OCI-LY1 (cell line): ENCODE measurements around the gene ADORA3.

ENCODE experiments used
- H2AFZ ChIP-seq: fragments of 200-600 bp; sonication (generic), shearing (Covaris generic); 2 replicates; pipeline ENCODE4 v1.6.0; 2014; ENCODE audit warnings: antibody characterized with exemption, mild to moderate bottlenecking, low read length
- H3F3A ChIP-seq: fragments of 200-600 bp; sonication (generic), shearing (Covaris generic); 2 replicates; pipeline ENCODE4 v1.6.0; 2014; ENCODE audit warnings: mild to moderate bottlenecking, antibody characterized with exemption, low read length, moderate library complexity; ENCODE audit not compliant: insufficient read depth
- H3K27ac ChIP-seq: fragments of 200-600 bp; sonication (generic); 2 replicates; pipeline ENCODE4 v1.5.1; 2014; ENCODE audit warnings: low read length, mixed run types, mild to moderate bottlenecking, low read depth; ENCODE audit not compliant: poor library complexity, severe bottlenecking
- H3K27me3 ChIP-seq: fragments of 200-600 bp; sonication (generic); 2 replicates; pipeline ENCODE4 v1.6.0; 2014; ENCODE audit warnings: antibody characterized with exemption, mild to moderate bottlenecking, low read length, moderate library complexity; ENCODE audit not compliant: insufficient read depth
- H3K36me3 ChIP-seq: fragments of 200-600 bp; sonication (generic); 2 replicates; pipeline ENCODE4 v1.6.1; 2014; ENCODE audit warnings: mild to moderate bottlenecking, antibody characterized with exemption, low read length, moderate library complexity, mixed read lengths; ENCODE audit not compliant: insufficient read depth
- H3K4me1 ChIP-seq: fragments of 200-600 bp; sonication (generic); 2 replicates; pipeline ENCODE4 v1.5.1; 2014; ENCODE audit warnings: mild to moderate bottlenecking, low read length, moderate library complexity; ENCODE audit not compliant: insufficient read depth, severe bottlenecking
- H3K4me2 ChIP-seq: fragments of 200-600 bp; sonication (generic), shearing (Covaris generic); 2 replicates; pipeline ENCODE4 v1.6.1; 2014; ENCODE audit warnings: low read length
- H3K4me3 ChIP-seq: fragments of 200-600 bp; sonication (generic); 2 replicates; pipeline ENCODE4 v1.5.1; 2014; ENCODE audit warnings: low read length, low read depth, mild to moderate bottlenecking, mixed read lengths; ENCODE audit not compliant: poor library complexity, severe bottlenecking
- H3K79me2 ChIP-seq: fragments of 200-600 bp; shearing (Covaris generic); 2 replicates; pipeline ENCODE4 v1.6.1; 2016; ENCODE audit warnings: mixed run types, low read length, mixed read lengths; ENCODE audit not compliant: insufficient read depth
- H3K9ac ChIP-seq: fragments of 200-600 bp; sonication (generic), shearing (Covaris generic); 2 replicates; pipeline ENCODE4 v1.6.1; 2014; ENCODE audit warnings: mild to moderate bottlenecking, low read length, mixed read lengths
- H3K9me2 ChIP-seq: fragments of 200-600 bp; sonication (generic), shearing (Covaris generic); 2 replicates; pipeline ENCODE4 v1.6.1; 2014; ENCODE audit warnings: low read depth, mild to moderate bottlenecking, low read length, mixed read lengths
- H3K9me3 ChIP-seq: fragments of 200-600 bp; shearing (Covaris generic); 2 replicates; pipeline ENCODE4 v1.6.1; 2014; ENCODE audit warnings: low read length, mixed read lengths
- H4K20me1 ChIP-seq: fragments of 200-600 bp; sonication (generic), shearing (Covaris generic); 2 replicates; pipeline ENCODE4 v1.6.0; 2016; ENCODE audit warnings: mild to moderate bottlenecking, low read length; ENCODE audit not compliant: insufficient read depth
- EZH2 ChIP-seq: fragments of 200-600 bp; sonication (generic), shearing (Covaris generic); IDR thresholded peaks from 2 replicates; pipeline ENCODE4 v1.8.0; 2017; ENCODE audit warnings: borderline replicate concordance, mixed run types, mild to moderate bottlenecking, antibody characterized with exemption, low read length, moderate library complexity, mixed read lengths
- TF ChIP-seq, protein P1 (sequence below): fragments of 200-600 bp; sonication (generic), shearing (Covaris generic); IDR thresholded peaks from 2 replicates; pipeline ENCODE4 v1.5.1; 2017; ENCODE audit warnings: mild to moderate bottlenecking, antibody characterized with exemption, low read length, moderate library complexity, mixed read lengths

ADORA3 gene

DNA sequence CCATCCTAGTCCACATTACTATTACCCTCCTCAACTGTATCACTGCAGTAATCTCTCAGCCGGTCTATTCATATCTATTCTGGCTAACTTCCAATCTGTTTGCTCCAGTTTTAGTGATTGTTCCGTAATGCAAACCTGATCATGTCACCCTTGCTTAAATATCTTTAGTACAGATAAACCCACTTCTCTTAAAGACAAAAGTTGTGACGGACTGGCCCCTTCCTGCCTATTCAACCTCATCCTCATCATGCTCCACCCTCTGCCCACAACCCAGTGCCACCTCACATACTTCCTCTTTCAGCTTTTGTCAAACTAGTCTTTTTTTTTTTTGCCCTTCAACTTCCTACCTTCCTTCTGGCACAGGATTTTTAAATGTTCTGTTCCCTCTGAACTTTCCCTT lies 32.4 kb downstream of the ADORA3 start:
- peak overlapping the region; percentile 59 for H3K4me2 ChIP-seq
- H3F3A ChIP-seq, result no peaks in the 10 kb centered on the region
- H3K9ac ChIP-seq, result peak overlapping the region; percentile 26; the same call in 1 of the 2 replicates
- peak overlapping the region; percentile 67 for H2AFZ ChIP-seq
- peaks cover 25% of the 10 kb centered on the region for H3K4me1 ChIP-seq
- no peaks in the 10 kb centered on the region for H4K20me1 ChIP-seq
- no peaks in the 10 kb centered on the region for H3K9me3 ChIP-seq
- H3K79me2 ChIP-seq, result no peaks in the 10 kb centered on the region
- H3K36me3 ChIP-seq, result peaks cover 26% of the 10 kb centered on the region
- peak overlapping the region; percentile 31 for H3K4me3 ChIP-seq
- no peaks in the 10 kb centered on the region for H3K9me2 ChIP-seq
- peak overlapping the region; percentile 72 for H3K27ac ChIP-seq
- TF ChIP-seq, protein P1, sequence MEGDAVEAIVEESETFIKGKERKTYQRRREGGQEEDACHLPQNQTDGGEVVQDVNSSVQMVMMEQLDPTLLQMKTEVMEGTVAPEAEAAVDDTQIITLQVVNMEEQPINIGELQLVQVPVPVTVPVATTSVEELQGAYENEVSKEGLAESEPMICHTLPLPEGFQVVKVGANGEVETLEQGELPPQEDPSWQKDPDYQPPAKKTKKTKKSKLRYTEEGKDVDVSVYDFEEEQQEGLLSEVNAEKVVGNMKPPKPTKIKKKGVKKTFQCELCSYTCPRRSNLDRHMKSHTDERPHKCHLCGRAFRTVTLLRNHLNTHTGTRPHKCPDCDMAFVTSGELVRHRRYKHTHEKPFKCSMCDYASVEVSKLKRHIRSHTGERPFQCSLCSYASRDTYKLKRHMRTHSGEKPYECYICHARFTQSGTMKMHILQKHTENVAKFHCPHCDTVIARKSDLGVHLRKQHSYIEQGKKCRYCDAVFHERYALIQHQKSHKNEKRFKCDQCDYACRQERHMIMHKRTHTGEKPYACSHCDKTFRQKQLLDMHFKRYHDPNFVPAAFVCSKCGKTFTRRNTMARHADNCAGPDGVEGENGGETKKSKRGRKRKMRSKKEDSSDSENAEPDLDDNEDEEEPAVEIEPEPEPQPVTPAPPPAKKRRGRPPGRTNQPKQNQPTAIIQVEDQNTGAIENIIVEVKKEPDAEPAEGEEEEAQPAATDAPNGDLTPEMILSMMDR, result no peak
- no peak for TF ChIP-seq EZH2
- no peaks in the 10 kb centered on the region for H3K27me3 ChIP-seq

DNA sequence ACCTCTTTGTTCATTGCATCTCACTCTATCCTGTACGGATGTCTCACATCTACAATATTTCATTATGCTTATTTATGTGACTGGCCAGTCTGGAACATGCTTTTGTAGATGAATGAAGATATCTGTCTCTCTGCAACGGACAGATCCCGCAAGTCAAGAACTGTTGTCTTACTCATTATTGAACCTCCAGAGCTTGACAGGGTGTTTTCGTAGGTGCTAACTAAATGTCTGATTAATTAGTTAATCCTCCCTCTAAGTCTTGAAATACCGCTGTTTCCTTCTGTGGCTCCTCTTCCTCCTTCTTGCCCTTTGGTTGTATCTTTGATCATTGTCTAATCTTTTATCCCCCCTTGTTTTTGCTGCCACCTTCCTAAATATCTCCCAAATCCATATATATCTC lies 32.8 kb downstream of the ADORA3 start:
- peak overlapping the region; percentile 67 for H2AFZ ChIP-seq
- peak overlapping the region; percentile 31 for H3K4me3 ChIP-seq
- no peaks in the 10 kb centered on the region for H3K27me3 ChIP-seq
- H4K20me1 ChIP-seq, result no peaks in the 10 kb centered on the region
- H3K4me1 ChIP-seq, result peaks cover 23% of the 10 kb centered on the region
- no peak for TF ChIP-seq EZH2
- TF ChIP-seq, protein P1, result no peak
- H3K9ac ChIP-seq, result peak overlapping the region; percentile 26; the same call in 1 of the 2 replicates
- H3K27ac ChIP-seq, result peak overlapping the region; percentile 72
- H3K9me3 ChIP-seq, result no peaks in the 10 kb centered on the region
- peaks cover 27% of the 10 kb centered on the region for H3K36me3 ChIP-seq
- H3K79me2 ChIP-seq, result no peaks in the 10 kb centered on the region
- no peaks in the 10 kb centered on the region for H3F3A ChIP-seq
- peak overlapping the region; percentile 59 for H3K4me2 ChIP-seq
- H3K9me2 ChIP-seq, result no peaks in the 10 kb centered on the region

DNA sequence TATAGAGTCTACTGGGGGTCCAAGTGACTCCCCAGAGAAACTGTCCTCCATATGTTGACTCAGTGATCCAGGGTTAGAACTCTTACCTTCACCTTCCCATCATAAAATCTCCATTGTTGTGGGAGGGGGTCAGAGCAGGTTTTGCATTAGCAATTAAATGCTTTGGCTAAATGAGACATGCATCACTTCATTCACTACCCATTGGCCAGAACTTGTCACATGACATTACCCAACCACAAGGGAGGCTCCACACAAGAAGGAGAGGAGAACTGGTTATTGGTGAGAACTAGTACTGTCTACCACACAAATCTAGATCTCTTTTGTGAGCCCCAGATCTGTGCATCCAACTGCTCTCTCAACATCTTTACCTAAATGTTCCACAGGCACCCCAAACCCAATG lies 33.9 kb downstream of the ADORA3 start:
- no peak for TF ChIP-seq EZH2
- TF ChIP-seq, protein P1, result no peak
- no peaks in the 10 kb centered on the region for H3K9me2 ChIP-seq
- H3K4me3 ChIP-seq, result no peak overlapping the region
- no peak overlapping the region for H3K27ac ChIP-seq
- no peaks in the 10 kb centered on the region for H3K79me2 ChIP-seq
- no peaks in the 10 kb centered on the region for H3F3A ChIP-seq
- H4K20me1 ChIP-seq, result no peaks in the 10 kb centered on the region
- no peak overlapping the region for H3K4me2 ChIP-seq
- peaks cover 30% of the 10 kb centered on the region for H3K36me3 ChIP-seq
- H2AFZ ChIP-seq, result no peak overlapping the region
- H3K9me3 ChIP-seq, result no peaks in the 10 kb centered on the region
- H3K9ac ChIP-seq, result no peak overlapping the region
- peaks cover 23% of the 10 kb centered on the region for H3K4me1 ChIP-seq
- no peaks in the 10 kb centered on the region for H3K27me3 ChIP-seq
